ENCODE measurements around the gene SPCS1.

Gene SPCS1

DNA sequence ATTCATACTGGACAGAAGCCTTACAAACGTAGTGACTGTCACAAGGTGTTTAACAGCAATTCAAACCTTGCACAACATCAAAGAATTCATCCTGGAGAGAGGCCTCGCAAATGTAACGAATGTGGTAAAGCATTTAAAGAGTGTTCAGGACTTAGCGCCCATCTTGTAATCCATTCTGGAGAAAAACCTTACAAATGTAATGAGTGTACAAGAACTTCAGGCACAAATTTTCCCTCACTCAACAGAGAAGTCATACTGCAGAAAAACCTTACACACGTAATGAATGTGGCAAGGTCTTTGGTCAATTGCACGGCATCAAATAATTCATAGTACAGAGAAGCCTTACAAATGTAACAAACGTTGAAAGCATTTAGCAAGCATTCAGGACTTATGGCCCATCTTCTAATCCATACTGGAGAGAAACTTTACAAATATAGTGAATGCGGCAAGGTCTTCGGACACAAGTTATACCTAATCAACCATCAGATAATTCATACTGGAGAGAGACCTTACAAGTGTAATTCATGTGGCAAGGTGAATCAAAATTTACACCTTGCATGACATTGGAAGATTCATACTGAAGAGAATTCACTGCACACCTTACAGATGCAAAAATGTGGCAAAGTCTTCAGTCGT, 27.5 kb downstream of the SPCS1 start:
- DNase-seq = no peak

DNA sequence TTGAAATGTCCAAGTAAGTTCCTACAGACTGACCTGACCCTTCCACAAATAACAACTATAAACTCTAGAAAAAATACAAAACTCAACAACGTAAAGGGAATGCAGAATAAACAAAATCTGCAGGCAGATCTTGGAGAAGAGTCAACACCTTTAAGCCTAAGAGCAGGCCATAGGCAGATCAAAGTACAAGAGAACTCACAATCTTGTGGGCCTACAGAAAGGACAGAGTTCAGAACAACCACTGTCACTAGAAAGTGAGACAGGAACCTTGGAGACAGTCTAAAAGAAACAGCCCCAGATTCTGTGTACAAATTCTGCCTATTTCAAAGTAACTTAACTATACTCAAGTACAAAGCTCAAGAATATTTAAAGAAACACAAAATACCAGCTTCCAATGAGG, 33.8 kb downstream of the SPCS1 start:
- DNase-seq = no peak

DNA sequence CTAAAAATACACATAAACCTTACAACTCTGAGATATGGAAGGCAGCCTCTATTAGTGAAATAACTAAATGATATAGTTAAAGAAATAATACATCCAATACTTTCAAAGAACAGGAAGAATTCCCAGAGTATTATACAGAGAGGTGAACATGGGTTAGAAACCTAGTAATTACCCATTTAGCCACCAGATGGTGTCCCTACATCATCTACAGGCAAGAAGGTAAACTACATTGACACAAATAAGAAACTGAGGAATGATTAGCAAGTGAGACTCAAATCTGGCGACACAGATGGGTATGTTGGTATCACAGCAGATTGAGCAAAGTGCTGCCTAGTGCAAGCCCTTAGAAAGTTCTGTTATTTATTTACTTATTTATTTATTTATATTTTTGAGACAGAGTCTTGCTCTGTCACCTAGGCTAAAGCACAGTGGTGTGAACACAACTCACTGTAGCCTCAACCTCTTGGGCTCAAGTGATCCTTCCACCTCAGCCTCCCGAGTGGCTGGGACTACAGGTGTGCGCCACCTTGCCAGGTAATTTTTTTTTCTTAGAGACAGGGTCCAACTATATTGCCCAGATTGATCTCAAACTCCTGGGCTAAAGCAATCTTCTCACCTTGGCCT, 36.6 kb downstream of the SPCS1 start:
- DNase-seq = no peak

DNA sequence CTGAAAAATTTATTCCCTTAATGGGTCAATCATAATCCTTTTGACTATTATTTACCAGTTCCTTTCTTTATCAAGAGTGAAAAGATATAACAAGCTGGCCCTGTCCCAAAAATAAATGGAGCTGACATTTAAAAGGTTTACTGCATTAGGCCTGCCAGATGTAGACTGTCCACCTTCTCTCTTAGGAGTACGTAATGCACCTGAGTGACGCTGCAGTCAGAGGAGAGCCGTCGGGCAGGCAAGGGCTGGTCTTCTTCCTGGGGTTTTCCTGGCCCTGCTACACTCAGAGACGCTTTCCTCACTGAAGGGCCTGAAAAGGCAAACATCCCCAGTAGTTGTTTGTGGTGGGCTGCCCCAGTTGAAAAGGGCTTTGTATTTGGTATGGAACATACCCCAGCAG, 37.2 kb downstream of the SPCS1 start:
- no peak for DNase-seq

DNA sequence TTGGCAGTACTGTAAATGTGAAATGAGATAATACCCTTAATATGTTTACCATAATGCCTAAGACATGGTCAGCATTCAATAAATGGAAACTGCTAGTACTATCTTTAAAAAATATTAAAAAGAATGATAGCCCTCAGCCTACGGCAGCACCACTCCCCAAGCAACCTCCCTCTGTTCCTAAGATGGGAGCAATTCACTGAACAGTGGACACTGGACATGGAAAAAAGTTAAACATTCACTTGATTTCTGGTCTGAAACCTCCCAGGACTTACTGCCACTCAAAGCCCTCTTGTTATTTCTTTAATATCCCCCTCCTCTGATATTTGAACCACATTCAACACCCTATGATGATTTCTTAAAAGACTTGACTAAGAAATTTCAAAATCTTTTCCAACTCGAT, 37.8 kb downstream of the SPCS1 start:
- DNase-seq = no peak

DNA sequence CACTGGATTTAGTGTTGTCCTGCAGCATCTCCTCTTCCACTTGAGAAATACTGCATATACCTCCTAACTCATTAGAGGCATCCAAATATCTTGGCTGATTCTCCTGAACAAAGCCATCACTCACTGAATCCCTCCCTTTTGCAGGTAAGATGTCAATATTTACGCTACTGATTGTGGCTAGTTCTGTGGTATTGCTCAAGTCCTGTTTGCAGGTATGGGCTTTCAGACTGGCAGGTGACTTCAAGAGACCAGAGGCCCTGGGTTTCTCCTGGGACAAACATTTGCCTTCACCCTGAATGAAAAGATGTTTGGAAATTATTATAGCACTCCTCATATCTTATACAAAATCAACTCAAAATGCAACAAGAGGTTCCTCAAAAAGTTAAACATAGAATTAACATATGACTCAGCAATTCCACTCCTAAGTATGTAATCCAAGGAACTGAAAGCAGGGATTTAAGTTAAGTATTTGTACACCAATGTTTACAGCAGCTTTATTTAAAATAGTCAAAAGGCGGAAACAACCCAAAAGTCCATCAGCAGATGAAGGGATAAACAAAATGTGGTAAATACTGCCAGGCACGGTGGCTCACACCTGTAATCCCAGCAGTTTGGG, 46.2 kb downstream of the SPCS1 start:
- no peak for DNase-seq

DNA sequence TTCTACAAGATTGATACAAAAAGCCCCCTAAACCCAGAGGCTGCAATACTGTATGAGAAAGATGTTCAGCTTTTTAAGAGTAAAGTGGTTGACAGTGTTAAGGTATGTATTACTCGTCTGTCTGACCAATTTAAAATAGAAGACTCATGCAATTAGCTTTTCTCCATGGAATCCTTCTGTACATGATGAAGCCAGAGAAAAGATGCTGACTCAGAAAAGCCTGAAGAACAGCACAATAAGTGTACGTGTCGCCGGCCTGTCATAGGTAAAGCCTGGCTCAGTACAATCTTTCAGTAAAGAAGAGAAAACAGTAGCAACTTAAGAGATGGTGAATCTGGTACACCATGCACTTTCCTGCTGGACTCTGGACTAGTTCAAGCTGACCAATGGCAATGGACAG, 48.5 kb downstream of the SPCS1 start:
- DNase-seq = no peak

DNA sequence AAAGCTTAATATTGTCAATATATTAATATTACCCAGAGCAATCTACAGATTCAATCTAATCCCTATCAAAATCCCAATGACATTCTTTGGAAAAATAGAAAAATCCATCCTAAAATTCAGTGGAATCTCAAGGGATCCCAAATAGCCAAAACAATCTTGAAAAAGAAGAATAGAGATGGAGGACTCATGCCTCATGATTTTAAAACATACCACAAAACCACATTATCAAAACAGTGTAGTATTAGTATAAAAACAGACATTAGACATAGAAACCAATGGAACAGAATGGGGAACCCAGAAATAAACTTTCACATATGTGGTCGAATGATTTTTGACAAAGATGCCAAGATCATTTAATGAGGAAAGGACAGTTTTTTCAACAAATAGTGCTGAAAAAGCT, 50.2 kb downstream of the SPCS1 start:
- DNase-seq = no peak
